Activated CD4-positive, alpha-beta T cell treated with anti-CD3 and anti-CD28 coated beads, Interleukin-2, amount 10 ng/mL, durations not matched to agents 24 days and 14 days (primary cell): ENCODE data around the gene RALA. TPM values are rescaled to one million over a fixed set of nuclear protein-coding genes. Genes with fewer than 3 reads are reported as not detected.
"Not testable (repeated sequence)": the region's sequence is repeated elsewhere in the genome, so short reads cannot be mapped to it uniquely, and the experiment has no call there.

ENCODE experiments used
- DNase-seq: peaks from one replicate; pipeline ENCODE4 v3.0.0; 2022
- H3K27ac Mint-ChIP-seq: one replicate; pipeline ENCODE4 v1.8.0; 2022; ENCODE audit warnings: mild to moderate bottlenecking, mixed read lengths
- H3K27me3 Mint-ChIP-seq: one replicate; pipeline ENCODE4 v1.8.0; 2022; ENCODE audit warnings: mixed read lengths
- H3K36me3 Mint-ChIP-seq: one replicate; pipeline ENCODE4 v1.8.0; 2022; ENCODE audit warnings: low read depth, mild to moderate bottlenecking, mixed read lengths
- H3K4me1 Mint-ChIP-seq: one replicate; pipeline ENCODE4 v1.8.0; 2021; ENCODE audit warnings: mixed read lengths
- H3K4me3 Mint-ChIP-seq: one replicate; pipeline ENCODE4 v1.8.0; 2022; ENCODE audit warnings: mild to moderate bottlenecking, moderate library complexity, mixed read lengths
- H3K9me3 Mint-ChIP-seq: one replicate; pipeline ENCODE4 v1.8.0; 2021; ENCODE audit warnings: mixed read lengths
- intact Hi-C: fragments of 100-400 bp; cut with micrococcal nuclease; formaldehyde crosslinking; loops from one replicate; pipeline ENCODE4 v1.15.1; 2023
- total RNA-seq: library from RNA; stranded (reverse); gene quantifications from 2 replicates; pipeline ENCODE4 v1.2.3, GENCODE V29; 2022

The RALA gene
- total RNA-seq, 1 donor from 2014 or later, result 37.0 TPM

DNA sequence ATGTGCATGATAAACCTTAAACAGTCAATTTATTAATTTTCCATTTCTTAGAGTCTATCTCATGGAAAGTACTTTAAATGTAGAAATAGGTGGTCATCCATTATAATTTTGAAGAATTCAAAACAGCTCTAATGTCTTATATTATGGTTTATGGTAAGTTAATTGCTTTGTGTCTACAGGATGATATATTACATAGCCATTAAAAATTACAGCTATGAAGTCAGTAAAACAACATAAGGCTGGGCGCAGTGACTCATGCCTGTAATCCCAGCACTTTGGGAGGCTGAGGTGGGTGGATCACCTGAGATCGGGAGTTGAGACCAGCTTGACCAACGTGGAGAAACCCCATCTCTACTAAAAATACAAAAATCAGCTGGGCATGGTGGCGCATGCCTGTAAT lies 44.9 kb downstream of the RALA start:
- intact Hi-C loops, H3K4me3 Mint-ChIP-seq, H3K4me1 Mint-ChIP-seq, H3K27me3 Mint-ChIP-seq, DNase-seq, H3K9me3 Mint-ChIP-seq, H3K27ac Mint-ChIP-seq: not testable (repeated sequence)
- peaks cover 18% of the 10 kb centered on the region for H3K36me3 Mint-ChIP-seq

DNA sequence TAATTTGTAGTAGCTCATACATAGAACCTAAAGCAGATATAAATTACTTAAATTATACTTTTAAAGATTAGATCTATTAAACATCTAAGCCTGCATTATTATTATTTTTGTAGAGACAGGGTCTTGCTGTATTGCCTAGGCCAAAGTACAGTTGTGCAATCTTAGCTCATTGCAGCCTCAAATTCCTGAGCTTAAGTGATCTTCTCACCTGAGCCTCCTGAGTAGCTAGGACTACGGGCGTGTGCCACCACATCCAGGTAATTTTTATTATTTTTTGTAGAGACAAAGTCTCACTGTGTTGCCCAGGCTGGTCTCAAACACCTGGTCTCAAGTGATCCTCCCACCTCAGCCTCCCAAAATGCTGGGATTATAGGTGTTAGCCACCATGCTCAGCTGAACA lies 46.7 kb downstream of the RALA start:
- Mint-ChIP-seq H3K4me1 (peaks cover 5% of the 10 kb centered on the region), H3K27me3 (no peaks in the 10 kb centered on the region), H3K9me3 (no peaks in the 10 kb centered on the region), H3K27ac (no peak overlapping the region), H3K4me3 (no peak overlapping the region), H3K36me3 (peaks cover 7% of the 10 kb centered on the region)
- no peak for DNase-seq
- intact Hi-C loops, result no loop called here

DNA sequence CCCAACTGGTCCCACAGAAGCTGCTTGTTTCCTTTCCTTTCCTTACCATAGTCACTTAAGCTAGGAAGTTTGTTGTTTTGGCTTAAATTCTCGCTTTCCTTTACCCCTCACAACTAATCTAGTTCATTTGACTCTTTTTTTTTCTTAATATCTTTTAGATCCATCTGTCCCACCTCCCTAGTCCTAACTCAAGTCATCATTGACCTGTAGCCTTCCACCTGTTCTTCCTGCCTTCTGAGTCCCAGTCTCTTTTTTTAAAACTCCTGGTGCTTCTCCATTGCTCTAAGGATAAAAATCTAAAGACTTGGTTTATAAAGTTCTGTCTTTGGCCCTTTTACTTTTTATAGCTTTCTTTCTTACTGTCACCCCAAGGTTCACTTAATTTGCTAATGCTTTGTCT lies 47.6 kb downstream of the RALA start:
- intact Hi-C loops, result no loop called here
- Mint-ChIP-seq H3K4me3 (no peak overlapping the region), H3K27me3 (no peaks in the 10 kb centered on the region), H3K9me3 (no peaks in the 10 kb centered on the region), H3K4me1 (peaks cover 4% of the 10 kb centered on the region), H3K27ac (no peak overlapping the region), H3K36me3 (peaks cover 12% of the 10 kb centered on the region)
- no peak for DNase-seq

DNA sequence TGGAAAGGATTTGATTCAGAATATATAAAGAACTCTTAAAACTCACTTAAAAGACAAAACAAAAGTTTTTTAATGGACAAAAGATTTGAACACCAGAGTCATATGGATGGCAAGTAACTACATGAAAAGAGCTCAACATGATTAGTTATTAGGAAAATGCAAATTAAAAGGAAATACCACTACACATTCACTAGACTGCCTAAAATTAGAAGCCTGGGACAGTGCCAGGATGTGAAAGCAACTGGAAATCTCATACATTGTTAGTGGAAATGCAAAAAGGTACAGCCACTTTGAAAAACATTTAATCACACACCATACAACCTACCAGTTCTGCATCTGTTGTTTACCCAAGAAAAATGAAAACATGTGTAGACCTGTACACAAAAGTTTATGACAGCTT lies 48.8 kb downstream of the RALA start:
- Mint-ChIP-seq H3K9me3 (peaks cover 5% of the 10 kb centered on the region), H3K36me3 (peaks cover 15% of the 10 kb centered on the region), H3K4me1 (peaks cover 4% of the 10 kb centered on the region), H3K27ac (no peak overlapping the region), H3K4me3 (no peak overlapping the region), H3K27me3 (no peaks in the 10 kb centered on the region)
- intact Hi-C loops, result no loop called here
- DNase-seq, result no peak

DNA sequence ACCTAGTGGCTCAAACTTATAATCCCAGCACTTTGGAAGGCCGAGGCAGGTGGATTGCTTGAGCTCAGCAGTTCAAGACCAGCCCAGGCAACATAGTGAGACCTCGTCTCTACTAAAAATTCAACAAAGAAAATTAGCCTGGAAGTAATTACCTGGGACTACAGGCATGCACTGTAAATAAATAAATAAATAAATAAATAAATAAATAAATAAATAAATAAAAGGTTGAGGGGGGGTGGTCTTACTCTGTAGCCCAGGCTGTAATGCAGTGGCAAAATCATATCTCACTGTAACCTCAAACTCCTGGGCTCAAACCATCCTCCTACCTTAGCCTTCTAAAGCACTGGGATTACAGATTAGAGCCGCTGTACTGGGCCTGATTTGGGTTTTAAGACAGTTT lies 50.5 kb downstream of the RALA start:
- peaks cover 18% of the 10 kb centered on the region for H3K36me3 Mint-ChIP-seq
- DNase-seq, result no peak
- intact Hi-C loops, result no loop called here
- no peak overlapping the region for H3K27ac Mint-ChIP-seq
- H3K4me3 Mint-ChIP-seq, result no peak overlapping the region
- peaks cover 2% of the 10 kb centered on the region for H3K4me1 Mint-ChIP-seq
- H3K9me3 Mint-ChIP-seq, result peaks cover 5% of the 10 kb centered on the region
- no peaks in the 10 kb centered on the region for H3K27me3 Mint-ChIP-seq

DNA sequence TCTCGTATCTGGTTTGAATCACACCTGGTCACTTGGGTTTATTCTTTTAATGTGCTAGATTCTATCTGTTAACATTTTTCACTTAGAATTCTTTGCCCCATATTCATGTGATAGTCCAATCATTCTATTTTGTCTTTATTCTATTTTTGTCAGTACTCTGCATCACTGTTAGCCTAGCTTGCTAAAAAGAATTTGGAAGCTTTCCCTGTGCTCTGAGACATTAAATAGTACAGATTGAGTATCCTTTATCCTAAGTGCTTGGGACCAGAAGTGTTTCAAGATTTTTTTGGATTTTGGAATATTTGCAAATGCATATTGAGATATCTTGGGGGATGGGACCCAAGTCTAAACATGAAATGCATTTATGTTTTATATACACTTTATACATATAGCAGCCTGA lies 51.0 kb downstream of the RALA start:
- peaks cover 4% of the 10 kb centered on the region for H3K4me1 Mint-ChIP-seq

DNA sequence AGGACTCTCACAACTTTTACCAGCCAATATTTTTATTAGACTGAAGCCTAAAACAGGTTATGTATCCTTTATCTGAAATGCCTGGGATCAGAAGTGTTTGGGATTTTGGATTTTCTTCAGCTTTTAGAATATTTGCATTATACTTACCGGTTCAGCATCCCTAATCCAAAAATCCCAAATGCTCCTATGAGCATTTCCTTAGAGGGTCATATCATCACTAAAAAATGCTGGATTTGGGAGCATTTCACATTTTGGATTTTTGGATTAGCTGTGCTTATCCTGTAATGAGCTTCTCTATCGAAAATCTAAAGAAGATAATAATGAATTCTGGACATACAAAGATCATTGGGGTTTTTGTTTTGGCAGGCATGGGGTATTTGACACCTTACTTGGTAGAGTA lies 53.0 kb downstream of the RALA start:
- Mint-ChIP-seq H3K9me3 (peaks cover 5% of the 10 kb centered on the region), H3K4me3 (no peak overlapping the region), H3K4me1 (peaks cover 4% of the 10 kb centered on the region), H3K36me3 (peaks cover 16% of the 10 kb centered on the region), H3K27me3 (no peaks in the 10 kb centered on the region), H3K27ac (no peak overlapping the region)
- no peak for DNase-seq
- intact Hi-C loops, result no loop called here

More for the DNA sequence above, 51.0 kb downstream of the RALA start:
- Mint-ChIP-seq H3K4me3 (no peak overlapping the region), H3K9me3 (peaks cover 5% of the 10 kb centered on the region), H3K36me3 (peaks cover 16% of the 10 kb centered on the region), H3K27ac (no peak overlapping the region), H3K27me3 (no peaks in the 10 kb centered on the region)
- intact Hi-C loops, result no loop called here
- no peak for DNase-seq

DNA sequence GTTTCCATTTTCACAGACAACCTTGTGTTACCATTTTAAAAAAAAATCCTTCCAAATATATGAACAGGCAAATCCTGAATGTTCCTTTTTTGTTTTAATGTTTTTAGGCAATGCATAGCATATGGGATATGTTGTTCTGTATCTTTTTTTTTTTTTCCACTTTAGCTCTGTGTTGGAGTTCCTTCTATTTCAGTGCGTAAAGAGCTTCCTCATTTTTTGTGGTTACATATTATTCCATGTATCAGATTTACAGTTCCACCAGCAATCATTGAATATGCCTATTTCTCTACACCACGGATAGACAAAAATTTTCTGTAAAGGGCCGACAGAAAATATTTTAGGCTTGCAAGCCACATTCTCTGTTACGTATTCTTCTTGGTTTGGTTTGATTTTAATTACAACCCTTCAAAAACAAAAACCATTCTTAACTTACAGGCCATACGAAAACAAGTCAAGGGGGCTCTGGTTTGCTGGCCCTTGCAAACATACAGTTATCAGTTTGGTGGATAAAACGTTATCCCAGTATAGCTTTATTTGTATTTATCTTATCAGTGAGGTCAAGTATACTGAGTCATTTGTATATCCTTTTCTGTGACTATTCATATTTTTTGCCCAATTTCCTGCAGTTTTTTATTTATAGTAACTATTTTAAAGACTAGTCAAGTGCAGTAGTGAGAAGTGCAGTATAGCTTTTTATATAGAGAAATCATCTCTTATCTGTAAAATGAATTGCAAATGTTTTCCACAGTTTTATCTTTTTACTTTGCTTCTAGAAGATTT lies 55.7 kb downstream of the RALA start:
- Mint-ChIP-seq H3K9me3 (peaks cover 5% of the 10 kb centered on the region), H3K4me1 (peaks cover 7% of the 10 kb centered on the region), H3K4me3 (no peak overlapping the region), H3K36me3 (peaks cover 16% of the 10 kb centered on the region), H3K27ac (no peak overlapping the region), H3K27me3 (no peaks in the 10 kb centered on the region)
- DNase-seq, result no peak
- intact Hi-C loops, result no loop called here

DNA sequence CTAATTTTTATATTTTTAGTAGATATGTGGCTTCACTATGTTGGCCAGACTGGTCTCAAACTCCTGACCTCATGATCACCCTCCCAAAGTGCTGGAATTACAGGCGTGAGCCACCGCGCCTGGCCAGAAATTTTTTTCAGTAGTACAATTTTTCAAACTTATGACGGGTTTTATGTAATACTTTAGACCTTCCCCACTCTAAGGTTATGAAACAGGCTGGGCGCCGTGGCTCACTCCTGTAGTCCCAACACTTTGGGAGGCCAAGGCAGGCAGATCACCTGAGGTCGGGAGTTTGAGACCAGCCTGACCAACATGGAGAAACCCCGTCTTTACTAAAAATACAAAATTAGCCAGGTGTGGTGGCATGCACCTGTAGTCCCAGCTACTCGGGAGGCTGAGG lies 56.5 kb downstream of the RALA start:
- not testable (repeated sequence) for H3K4me3 Mint-ChIP-seq, H3K4me1 Mint-ChIP-seq, DNase-seq, H3K27me3 Mint-ChIP-seq, H3K27ac Mint-ChIP-seq, H3K9me3 Mint-ChIP-seq
- H3K36me3 Mint-ChIP-seq, result peaks cover 16% of the 10 kb centered on the region
- intact Hi-C loops, result loop anchor here (5.0 kb wide), 1 partner anchor 88 kb away; no protein-coding TSS in a partner anchor

DNA sequence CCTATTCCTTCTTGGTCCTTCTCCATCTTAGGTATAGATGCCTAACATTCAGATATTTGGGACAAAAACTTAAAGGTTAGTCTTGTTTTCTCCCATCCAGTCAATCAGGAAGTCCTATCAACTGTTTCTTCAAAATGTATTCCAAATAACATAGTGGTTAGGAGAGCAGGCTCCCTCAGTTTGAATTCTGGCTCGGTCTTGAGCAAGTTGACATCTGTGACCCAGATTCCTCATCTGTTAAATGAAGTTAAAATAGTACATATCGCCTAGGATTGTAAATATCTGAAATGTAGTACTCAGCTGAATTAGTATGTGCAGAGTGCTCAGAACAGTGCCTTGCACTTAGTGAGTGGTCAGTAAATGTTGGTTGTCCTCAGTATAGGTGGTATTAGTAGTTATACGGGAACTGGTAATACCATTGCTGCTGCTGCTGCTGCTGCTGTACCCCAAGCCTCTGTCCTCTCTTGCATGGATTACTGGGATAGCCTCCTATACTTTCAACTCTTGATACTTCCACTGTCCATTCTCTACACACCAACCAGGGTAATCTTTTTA lies 58.6 kb downstream of the RALA start:
- peaks cover 5% of the 10 kb centered on the region for H3K36me3 Mint-ChIP-seq
- intact Hi-C loops, result loop anchor here (5.0 kb wide), 1 partner anchor 90 kb away; no protein-coding TSS in a partner anchor
- peaks cover 12% of the 10 kb centered on the region for H3K4me1 Mint-ChIP-seq
- peaks cover under 1% of the 10 kb centered on the region for H3K9me3 Mint-ChIP-seq
- H3K27me3 Mint-ChIP-seq, result no peaks in the 10 kb centered on the region
- no peak for DNase-seq
- H3K27ac Mint-ChIP-seq, result no peak overlapping the region
- no peak overlapping the region for H3K4me3 Mint-ChIP-seq

DNA sequence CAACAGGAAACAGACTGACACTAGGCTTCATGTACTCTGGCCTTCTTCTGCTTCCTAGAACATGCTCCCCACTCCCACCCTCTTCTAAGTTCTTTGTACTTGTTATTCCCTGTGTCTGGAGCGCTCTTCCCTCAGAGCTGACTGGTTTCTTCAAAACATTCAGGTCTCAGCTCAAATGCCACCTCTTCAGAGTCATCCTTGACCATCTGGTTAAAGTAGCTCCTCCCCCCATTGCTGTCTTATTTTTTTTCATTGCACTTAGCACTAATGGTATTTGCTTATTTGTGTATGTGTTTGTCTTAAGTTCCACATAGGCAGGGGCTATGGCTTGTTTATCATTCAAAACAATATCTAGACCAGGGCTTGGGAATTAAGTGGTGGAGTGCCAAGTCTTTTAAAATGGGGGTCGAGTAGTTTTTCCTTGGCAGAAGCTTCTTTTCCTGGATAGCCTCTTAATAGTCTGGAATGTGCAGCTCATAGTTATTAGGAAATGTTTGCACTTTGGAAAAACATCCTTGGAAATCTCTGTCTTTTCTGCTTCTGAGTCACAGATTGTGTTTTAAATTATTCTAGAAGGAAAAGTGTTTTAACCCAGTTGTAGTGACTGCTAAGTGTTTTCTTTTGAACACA lies 60.0 kb downstream of the RALA start:
- Mint-ChIP-seq H3K4me1 (peaks cover 12% of the 10 kb centered on the region), H3K4me3 (no peak overlapping the region), H3K27me3 (no peaks in the 10 kb centered on the region), H3K9me3 (no peaks in the 10 kb centered on the region), H3K36me3 (peaks cover 6% of the 10 kb centered on the region), H3K27ac (no peak overlapping the region)
- DNase-seq, result no peak
- intact Hi-C loops, result loop anchor here (5.0 kb wide), 1 partner anchor 91 kb away; no protein-coding TSS in a partner anchor

DNA sequence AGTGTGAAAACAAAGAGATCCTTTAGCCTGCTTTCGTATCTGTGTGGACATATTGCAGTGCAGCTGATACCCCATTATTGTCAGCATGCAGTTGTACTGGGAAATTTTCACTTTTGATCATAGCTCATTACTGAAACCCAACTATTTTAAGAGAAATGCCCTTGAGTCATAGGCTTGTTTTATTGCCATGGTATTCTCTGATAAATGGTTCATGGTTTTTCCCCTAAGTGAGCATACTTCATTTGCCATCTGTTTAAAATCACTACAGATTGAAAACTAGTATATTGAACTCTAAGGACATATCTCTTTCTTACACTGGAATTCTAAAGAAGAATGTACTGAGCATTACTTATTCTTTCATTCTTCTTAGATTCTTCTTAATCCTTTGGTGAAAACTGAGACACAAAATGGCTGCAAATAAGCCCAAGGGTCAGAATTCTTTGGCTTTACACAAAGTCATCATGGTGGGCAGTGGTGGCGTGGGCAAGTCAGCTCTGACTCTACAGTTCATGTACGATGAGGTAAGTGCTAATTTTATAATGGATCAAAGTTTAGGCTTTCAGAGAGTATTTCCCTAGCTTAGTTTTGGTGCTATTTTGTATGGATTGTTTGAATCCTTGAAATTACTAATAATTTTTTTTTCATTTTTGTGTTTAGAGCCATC lies 63.0 kb downstream of the RALA start:
- Mint-ChIP-seq H3K27me3 (no peaks in the 10 kb centered on the region), H3K4me3 (no peak overlapping the region), H3K9me3 (no peaks in the 10 kb centered on the region), H3K36me3 (peaks cover 17% of the 10 kb centered on the region), H3K4me1 (peaks cover 10% of the 10 kb centered on the region), H3K27ac (peak overlapping the region; percentile 30)
- DNase-seq, result no peak
- intact Hi-C loops, result loop anchor here (2.0 kb wide), 1 partner anchor 46 kb away; no protein-coding TSS in a partner anchor

DNA sequence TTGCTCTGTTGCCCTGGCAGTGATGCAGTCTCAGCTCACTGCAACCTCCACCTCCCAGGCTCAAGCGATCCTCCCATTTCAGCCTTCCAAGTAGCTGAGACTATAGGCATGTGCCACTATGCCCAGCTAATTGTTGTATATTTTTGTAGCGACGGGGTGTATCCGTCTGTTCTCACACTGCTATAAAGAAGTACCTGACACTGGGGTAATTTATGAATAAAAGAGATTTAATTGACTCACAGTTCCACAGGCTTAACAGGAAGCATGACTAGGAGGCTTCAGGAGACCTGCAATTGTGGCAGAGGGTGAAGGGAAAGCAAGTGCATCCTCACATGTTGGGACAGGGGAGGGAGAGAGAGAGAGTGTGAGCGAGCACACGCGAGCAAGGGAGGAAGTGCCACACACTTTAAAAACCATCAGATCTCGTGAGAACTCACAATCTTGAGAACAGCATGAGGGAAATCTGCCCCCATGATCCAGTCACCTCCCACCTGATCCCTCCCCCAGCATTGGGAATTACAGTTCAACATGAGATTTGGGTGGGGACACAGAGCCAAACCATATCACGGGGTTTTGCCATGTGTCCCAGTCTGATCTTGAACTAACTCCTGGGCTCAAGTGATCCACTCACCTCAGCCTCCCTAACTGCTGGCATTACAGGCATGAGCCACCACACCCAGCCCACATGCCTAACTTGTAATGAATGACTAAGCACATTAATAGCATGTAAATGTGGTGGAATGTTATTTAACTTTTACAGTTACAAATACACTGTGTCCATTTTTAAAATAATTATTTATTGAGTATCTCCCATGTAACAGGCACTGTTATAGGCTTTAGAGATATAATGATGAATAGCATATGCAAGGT lies 65.5 kb downstream of the RALA start:
- peak overlapping the region; percentile 2 for H3K27ac Mint-ChIP-seq
- H3K4me3 Mint-ChIP-seq, result no peak overlapping the region
- DNase-seq, result no peak
- peaks cover 7% of the 10 kb centered on the region for H3K4me1 Mint-ChIP-seq
- H3K27me3 Mint-ChIP-seq, result no peaks in the 10 kb centered on the region
- peaks cover 36% of the 10 kb centered on the region for H3K36me3 Mint-ChIP-seq
- intact Hi-C loops, result no loop called here
- H3K9me3 Mint-ChIP-seq, result peaks cover 6% of the 10 kb centered on the region
